ENCODE data around the gene OSCAR.

Gene OSCAR

DNA sequence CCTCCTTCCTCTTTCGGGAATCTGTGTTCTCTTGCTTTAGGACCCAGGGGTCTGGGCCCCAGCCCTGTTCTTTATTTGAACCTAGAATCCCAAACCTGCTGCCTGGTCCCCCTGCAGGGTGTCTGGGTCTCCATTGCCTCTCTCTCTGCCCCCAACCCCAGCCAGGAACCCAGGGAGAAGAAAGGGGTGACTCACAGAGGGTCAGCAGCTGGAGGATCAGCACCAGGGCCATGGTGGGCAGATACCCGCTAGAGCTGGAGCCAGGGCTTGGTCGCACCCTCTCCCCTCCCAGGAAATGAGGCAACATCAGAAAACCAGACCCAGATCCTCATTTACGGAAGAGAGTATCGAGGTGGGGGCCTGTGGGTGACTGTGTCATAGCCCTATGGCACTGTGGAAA lies at the start of gene OSCAR:
Gene OSCAR (minus strand): TSS at position 243 of the 400 bp plus-strand sequence. CDS start 11 bp downstream, at position 232.
- no peak for DNase-seq (ENCODE audit: low read depth)

GRCh38 chr19:54149021-54149812 lies 48.6 kb upstream of the OSCAR start:
- DNase-seq (ENCODE audit: low read depth) = no peak

- DNase-seq (ENCODE audit: low read depth) = no peak
Observed at GRCh38 chr19:54148158-54148557, 47.6 kb upstream of the OSCAR start.

DNA sequence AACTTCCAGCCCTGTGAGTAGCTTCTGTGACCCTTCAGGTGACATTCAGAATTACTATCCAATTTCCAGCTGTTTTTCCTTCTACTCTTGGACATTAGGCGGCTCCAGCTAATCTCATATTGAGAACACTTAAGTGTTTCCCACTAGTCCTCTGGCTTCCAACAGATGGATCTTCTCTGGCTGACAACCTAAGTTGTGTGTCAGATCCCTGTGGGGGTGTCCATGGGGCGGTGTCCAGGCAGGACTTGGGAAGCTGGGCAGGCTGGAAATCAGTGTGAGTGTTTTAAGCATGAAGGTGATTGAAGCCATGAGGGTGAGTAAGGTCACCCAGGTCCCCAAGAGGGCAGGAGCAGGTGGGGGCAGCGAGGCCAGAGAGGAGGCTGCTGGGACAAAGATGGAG lies 47.1 kb upstream of the OSCAR start:
- no peak for DNase-seq (ENCODE audit: low read depth)

DNA sequence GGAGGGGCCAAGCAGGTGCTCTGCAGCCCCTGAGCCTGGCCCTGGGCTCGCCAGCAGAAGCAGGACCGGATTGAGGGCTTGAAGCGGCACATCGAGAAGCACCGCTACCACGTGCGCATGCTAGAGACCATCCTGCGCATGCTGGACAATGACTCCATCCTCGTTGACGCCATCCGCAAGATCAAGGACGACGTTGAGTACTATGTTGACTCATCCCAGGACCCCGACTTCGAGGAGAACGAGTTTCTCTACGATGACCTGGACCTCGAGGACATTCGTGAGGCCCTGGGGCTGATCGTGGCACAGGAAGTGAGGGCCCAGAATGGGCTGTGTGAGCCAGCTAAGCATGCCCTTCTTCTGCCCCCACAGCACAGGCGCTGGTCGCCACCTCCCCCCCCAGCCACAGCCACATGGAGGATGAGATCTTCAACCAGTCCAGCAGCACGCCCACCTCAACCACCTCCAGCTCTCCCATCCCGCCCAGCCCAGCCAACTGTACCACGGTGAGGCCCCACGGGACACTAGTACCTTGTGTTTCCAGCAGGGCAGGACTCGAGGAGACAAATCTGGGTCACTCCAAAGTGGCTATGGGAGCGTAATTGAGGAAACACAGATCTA lies 45.0 kb upstream of the OSCAR start:
- DNase-seq (ENCODE audit: low read depth) = no peak

- peak; percentile 31 for DNase-seq (ENCODE audit: low read depth)
Observed at GRCh38 chr19:54142166-54142780, 41.7 kb upstream of the OSCAR start.

DNA sequence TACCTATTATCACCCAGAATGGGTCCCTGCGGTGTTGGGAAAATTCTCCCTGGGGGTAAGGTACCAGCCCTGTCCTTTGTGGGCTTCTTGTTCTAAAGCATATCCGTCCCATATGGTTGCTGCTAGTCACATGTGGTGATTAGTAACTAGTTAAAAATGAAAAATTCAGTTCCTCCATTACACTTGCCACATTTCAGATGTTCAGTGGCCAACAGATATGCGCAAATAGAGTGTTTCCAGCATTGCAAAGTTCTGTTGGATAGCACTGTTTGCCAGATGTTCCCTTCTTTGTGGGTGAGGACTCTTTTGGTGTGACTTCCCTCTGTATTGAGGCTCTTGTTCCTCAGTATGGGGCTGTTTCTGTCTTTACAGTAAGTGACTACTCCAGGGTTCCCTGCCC lies 40.8 kb upstream of the OSCAR start:
- DNase-seq (ENCODE audit: low read depth) = peak; percentile 12

DNA sequence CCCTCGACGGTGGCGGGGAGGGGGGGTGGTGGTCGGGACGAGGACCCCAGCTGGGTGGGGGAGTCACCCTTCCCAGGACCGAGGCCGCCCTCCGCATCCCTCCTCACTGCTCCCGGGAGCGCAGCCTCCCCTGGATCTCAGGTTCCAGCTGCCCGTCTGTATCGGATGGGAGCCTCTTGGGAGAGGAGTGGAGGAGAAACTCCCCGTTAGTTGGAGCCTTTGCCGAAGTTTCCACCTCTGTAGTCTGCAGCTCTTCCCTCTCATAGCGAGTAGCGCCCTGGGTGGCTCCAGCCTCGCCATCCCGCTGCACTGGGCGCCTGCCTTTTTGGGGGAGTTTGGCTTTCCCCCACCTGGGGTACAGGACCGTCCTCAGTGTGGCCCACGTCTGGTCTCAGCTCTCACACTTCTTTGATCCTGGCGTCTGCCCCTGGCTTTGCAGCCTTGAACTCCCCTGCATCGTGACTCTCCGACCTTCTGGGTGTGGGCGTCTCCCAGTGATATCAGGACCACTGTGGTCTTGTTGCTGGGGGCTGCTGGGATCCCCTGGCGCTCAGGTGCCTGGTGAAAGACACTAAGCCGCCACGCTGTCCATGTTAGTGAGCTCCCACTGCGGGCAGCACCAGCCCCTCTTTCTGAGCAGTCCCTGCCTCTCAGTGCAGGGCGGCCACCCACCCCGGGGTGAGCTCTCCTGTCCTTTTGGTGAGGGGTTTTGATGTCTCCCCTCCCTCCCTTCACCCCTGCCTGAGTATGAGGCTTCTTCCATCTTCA lies 38.1 kb upstream of the OSCAR start:
- peak; percentile 20 for DNase-seq (ENCODE audit: low read depth)

- no peak for DNase-seq (ENCODE audit: low read depth)
Observed at GRCh38 chr19:54137699-54138488, 37.3 kb upstream of the OSCAR start, which contains the start of gene CNOT3. Gene CNOT3, plus strand, starts transcription at chr19:54137762. Its CDS starts 5,217 bp downstream, at chr19:54142979.

- DNase-seq (ENCODE audit: low read depth) = peak; percentile 100
Observed at GRCh38 chr19:54136864-54137698, 36.5 kb upstream of the OSCAR start.

DNA sequence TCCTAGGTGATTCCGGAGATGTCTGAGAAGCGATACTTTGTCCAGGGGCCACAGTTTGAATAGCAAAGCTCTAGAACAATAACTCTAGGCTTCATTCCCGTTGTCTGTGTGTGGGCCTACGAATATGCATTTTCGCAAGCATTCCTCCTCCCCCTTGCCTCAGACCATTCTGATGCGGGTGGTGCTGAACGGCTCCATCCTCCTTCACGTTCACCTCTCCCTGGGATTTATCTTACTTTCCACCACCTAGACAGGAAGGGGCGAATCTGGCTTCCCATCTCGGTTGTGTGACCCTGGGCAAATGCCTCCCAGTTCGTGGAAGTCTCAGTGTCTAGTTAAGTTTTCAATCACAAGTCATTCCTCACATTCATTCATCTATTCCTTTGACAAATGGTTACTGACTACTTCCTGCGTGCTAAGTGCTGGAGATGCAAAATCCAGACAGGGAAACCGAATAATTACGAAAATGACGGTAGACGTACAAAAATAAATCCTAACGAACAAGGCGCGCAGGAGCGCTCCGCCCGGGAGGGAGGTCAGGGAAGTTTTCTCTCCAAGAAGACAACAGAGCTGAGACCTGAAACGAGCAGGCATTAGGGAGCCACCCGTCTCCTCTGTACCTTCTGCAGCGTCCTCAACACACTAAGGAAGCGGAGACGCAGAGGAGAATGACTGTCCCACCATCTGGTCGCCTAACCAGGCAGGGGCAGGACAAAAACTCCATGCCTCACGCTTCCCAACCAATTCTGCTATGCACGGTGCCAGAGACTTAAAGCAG lies 35.7 kb upstream of the OSCAR start:
- DNase-seq (ENCODE audit: low read depth) = peak; percentile 34

GRCh38 chr19:54133957-54134590 lies 33.5 kb upstream of the OSCAR start:
- no peak for DNase-seq (ENCODE audit: low read depth)

DNA sequence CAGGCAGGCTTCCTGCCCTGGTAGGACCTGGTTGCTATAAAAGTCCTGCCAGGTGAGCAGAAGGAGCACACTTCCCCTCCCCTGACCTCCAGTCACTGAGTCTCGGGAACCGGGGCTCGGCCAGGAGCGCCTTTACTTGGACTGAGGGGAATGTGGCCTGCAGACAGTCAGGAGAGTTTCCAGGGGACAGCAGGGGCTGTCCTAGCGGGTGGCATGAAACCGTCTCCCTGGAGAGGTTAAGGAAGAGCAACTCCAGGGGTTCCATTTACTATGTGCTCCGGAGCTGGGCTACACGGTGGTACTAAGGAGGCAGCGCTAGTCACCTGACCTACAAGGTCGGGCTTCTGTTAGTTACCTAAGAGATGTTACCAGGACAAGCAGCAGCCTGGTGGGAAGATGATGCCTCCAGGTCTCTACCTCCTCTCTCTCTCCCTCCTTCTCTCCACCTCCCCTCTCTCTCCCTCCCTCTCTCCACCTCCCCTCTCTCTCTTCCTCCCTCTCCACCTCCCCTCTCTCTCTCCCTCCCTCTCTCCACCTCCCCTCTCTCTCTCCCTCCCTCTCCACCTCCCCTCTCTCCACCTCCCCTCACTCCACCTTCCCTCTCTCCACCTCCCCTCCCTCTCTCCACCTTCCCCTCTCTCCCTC lies 32.8 kb upstream of the OSCAR start:
- no peak for DNase-seq (ENCODE audit: low read depth)

DNA sequence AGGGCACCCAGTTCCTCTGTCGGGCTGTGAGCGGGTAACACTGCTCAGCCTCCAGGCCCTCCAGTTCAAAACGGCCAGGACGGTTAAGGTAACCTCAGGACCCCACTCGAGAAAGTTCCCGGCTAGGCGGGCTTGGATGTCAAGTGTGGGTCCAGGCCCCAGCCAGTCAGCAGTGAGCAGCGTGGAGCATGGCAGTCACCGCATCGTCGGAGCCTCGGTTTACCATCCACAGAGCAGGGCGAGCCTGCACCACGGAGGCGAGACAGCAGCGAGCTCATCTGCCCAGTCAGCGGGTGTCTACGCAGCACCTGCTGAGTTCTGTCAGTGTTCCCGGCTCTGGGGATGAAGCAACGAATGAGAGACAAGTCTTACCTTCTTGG lies 29.0 kb upstream of the OSCAR start:
- no peak for DNase-seq (ENCODE audit: low read depth)

DNA sequence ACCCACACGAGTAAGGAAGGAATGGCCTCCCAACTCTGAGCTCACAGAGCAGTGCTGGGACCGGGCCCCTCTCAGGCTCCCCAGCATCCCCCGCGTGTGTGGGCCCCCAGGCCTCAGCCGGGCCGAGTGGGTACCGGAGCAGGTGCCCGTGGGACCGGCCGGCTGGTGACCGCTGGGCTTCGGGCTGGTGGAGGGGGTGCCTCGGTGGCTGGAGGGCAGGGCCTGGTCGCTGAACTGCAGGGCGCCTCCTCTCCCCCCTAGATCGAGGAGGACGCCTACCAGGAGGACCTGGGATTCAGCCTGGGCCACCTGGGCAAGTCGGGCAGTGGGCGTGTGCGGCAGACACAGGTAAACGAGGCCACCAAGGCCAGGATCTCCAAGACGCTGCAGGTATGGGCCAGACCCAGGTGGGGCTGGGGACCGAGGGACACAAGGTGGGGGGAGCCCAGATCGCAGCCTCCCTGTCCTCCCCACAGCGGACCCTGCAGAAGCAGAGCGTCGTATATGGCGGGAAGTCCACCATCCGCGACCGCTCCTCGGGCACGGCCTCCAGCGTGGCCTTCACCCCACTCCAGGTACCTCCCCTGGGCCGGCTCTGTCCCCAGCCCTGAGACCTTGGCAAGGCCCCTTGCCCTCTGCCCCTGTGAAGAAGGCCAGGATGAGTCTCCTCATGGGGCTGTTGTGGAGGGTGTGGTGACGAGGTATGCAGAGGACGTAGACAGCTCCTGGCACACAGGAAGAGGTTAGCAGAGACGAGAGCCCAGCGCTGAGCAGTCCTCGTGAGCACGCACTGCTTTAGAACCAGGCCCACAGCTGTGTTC lies 28.4 kb upstream of the OSCAR start:
- DNase-seq (ENCODE audit: low read depth) = no peak

GRCh38 chr19:54128441-54128725 lies 27.8 kb upstream of the OSCAR start:
- DNase-seq (ENCODE audit: low read depth) = no peak

DNA sequence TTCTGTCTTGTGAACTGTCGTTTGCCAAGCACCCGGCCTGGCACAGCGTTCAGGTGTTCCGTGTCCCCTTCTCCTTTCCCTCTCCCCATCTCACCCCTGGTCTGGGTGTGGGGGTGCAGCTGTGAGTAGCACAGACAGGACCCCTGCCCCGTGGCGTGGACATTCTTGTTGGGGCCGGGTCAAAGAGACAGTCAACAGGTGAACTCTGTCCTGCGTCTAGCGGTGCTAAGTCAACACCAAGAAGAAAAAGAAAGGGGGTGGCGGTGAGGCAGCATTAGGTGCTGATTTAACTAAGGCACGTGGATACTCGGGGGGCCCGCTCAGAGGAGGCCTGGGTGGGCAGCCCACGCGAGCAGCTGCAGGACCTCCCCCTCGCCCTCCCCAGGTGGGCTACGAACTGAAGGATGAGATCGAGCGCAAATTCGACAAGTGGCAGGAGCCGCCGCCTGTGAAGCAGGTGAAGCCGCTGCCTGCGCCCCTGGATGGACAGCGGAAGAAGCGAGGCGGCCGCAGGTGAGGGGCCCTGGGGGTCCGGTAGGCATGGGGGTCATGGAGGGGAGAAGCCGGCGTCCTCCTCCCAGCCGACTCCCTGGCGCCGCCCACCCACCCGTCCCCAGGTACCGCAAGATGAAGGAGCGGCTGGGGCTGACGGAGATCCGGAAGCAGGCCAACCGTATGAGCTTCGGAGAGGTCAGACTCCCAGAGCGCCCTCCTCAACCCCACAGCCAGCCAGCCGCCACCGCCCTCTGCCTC lies 27.3 kb upstream of the OSCAR start:
- no peak for DNase-seq (ENCODE audit: low read depth)

Measured in iris pigment epithelial cell (primary cell).